ENCODE data around the gene MRPL49.

DNA sequence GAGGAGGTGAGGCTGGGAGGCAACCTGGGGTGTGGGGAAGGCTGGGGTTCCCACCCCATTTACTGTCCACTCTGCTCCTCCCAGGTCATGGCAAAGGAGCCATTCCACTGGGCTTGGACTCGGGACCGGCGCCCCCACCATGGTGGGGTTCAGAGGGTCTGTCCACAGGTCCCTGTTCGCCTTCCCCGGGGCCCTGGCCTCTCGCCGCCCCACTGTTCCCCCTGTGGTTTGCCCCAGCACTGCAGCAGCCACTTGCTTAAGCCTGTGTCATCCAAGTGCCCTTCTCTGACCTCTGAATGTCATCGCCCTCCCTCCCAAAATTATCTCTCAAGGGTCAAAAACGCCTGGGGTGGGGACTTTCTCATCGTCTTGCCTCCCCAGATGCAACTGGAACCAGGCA is 50.5 kb downstream of the MRPL49 start:
- TF ChIP-seq NFRKB (IDR thresholded peaks at IDR 0.05) (no peak), FOXM1 (IDR thresholded peaks at IDR 0.05; ENCODE audit: borderline replicate concordance) (no peak), FOXA1 (IDR thresholded peaks at IDR 0.05) (no peak), SUZ12 (IDR thresholded peaks at IDR 0.05) (no peak), SP1 (IDR thresholded peaks at IDR 0.05) (no peak), ELF4 (IDR thresholded peaks at IDR 0.05) (no peak)
